SK-N-SH (cell line): ENCODE data around the gene SGSH. TPM values are rescaled to one million over a fixed set of nuclear protein-coding genes. Genes with fewer than 3 reads are reported as not detected.

Experiments
- CTCF ChIA-PET: fragments of 300-600, 350-600 bp; formaldehyde crosslinking; extraction: SDS; loops from one replicate; lab custom pipeline; 2021; lab: Yijun Ruan, JAX
- POLR2A ChIA-PET: fragments of 350-600 bp; sonication (Branson Sonifier 250); formaldehyde crosslinking; extraction: SDS; loops from one replicate; lab custom pipeline; 2020; ENCODE audit warnings: antibody characterized with exemption, inconsistent platforms; lab: Yijun Ruan, JAX
- DNase-seq: peaks from one replicate; pipeline ENCODE4 v3.0.0; 2012
- H2AFZ ChIP-seq: fragments of 200-600 bp; sonication (generic); 2 replicates; pipeline ENCODE4 v1.8.1; 2016; ENCODE audit warnings: antibody characterized with exemption, mild to moderate bottlenecking, low read depth
- H3F3A ChIP-seq: fragments of 200-600 bp; sonication (generic); replicated peaks from 2 replicates; pipeline ENCODE3; 2016; ENCODE audit warnings: antibody characterized with exemption, mild to moderate bottlenecking; ENCODE audit not compliant: insufficient read depth
- H3K27ac ChIP-seq, 2 experiments: fragments of 200-500 bp in 1 of 2; fragments of 200-600 bp in 1 of 2; sonication (Bioruptor generic) in 1 of 2; sonication (generic), shearing (Covaris generic) in 1 of 2; 2 replicates each; pipeline versions ENCODE4 v1.5.1 to v1.6.1; 2014 to 2016; ENCODE audit warnings: low read depth in 2 of 2, inconsistent platforms in 1 of 2, low read length in 1 of 2, mild to moderate bottlenecking in 1 of 2, mixed read lengths in 1 of 2
- H3K27me3 ChIP-seq: fragments of 200-600 bp; sonication (generic), shearing (Covaris generic); 2 replicates; pipeline ENCODE4 v1.6.1; 2016; ENCODE audit warnings: mixed run types; ENCODE audit not compliant: insufficient read depth
- H3K36me3 ChIP-seq, 2 experiments: fragments of 200-500 bp in 1 of 2; fragments of 200-600 bp in 1 of 2; sonication (Bioruptor generic) in 1 of 2; sonication (generic) in 1 of 2; replicated peaks in 1 of 2; 2 replicates each; pipeline versions ENCODE3 to v1.5.1; 2014 to 2016; ENCODE audit warnings: low read length in 1 of 2, mild to moderate bottlenecking in 1 of 2; ENCODE audit not compliant: insufficient read depth in 2 of 2, control insufficient read depth in 1 of 2
- H3K4me1 ChIP-seq, 2 experiments: fragments of 200-500 bp in 1 of 2; fragments of 200-600 bp in 1 of 2; sonication (Bioruptor generic) in 1 of 2; sonication (generic), shearing (Covaris generic) in 1 of 2; 2 replicates each; pipeline versions ENCODE4 v1.5.1 to v1.6.1; 2014 to 2016; ENCODE audit warnings: low read depth in 1 of 2, low read length in 1 of 2, mixed run types in 1 of 2; ENCODE audit not compliant: insufficient read depth in 2 of 2, control insufficient read depth in 1 of 2
- H3K4me2 ChIP-seq: fragments of 200-600 bp; sonication (generic), shearing (Covaris generic); 2 replicates; pipeline ENCODE4 v1.6.1; 2017; ENCODE audit warnings: mixed run types
- H3K4me3 ChIP-seq, 2 experiments: fragments of 200-500 bp in 1 of 2; fragments of 200-600 bp in 1 of 2; sonication (Bioruptor generic) in 1 of 2; sonication (generic), shearing (Covaris generic) in 1 of 2; 2 replicates each; pipeline versions ENCODE4 v1.5.1 to v1.8.1; 2014 to 2016; ENCODE audit warnings: low read depth in 2 of 2, inconsistent platforms in 1 of 2, low read length in 1 of 2, mild to moderate bottlenecking in 1 of 2, mixed read lengths in 1 of 2, moderate library complexity in 1 of 2
- H3K79me2 ChIP-seq: fragments of 200-600 bp; sonication (generic); 2 replicates; pipeline ENCODE4 v1.8.1; 2017; ENCODE audit warnings: mild to moderate bottlenecking; ENCODE audit not compliant: insufficient read depth
- H3K9ac ChIP-seq: fragments of 200-600 bp; sonication (generic); 2 replicates; pipeline ENCODE4 v1.6.1; 2017; ENCODE audit warnings: mixed run types
- H3K9me2 ChIP-seq: fragments of 200-600 bp; sonication (generic); 2 replicates; pipeline ENCODE4 v1.6.1; 2017; ENCODE audit warnings: mixed run types
- H3K9me3 ChIP-seq: fragments of 200-600 bp; sonication (generic); 2 replicates; pipeline ENCODE4 v1.6.1; 2017; ENCODE audit warnings: mixed run types, mild to moderate bottlenecking, moderate library complexity
- H4K20me1 ChIP-seq: fragments of 200-600 bp; sonication (generic); 2 replicates; pipeline ENCODE4 v1.6.1; 2017; ENCODE audit warnings: mild to moderate bottlenecking, mixed run types; ENCODE audit not compliant: insufficient read depth
- CHD2 ChIP-seq: fragments of 150-350 bp; IDR thresholded peaks from 2 replicates; pipeline ENCODE4 v1.6.1; 2018; ENCODE audit warnings: low read length; ENCODE audit not compliant: partially characterized antibody
- MAX ChIP-seq: IDR thresholded peaks from 2 replicates; pipeline ENCODE4 v1.4.0; 2012; ENCODE audit warnings: low read depth
- MXI1 ChIP-seq: IDR thresholded peaks from 2 replicates; pipeline ENCODE4 v1.6.1; 2012; ENCODE audit warnings: mild to moderate bottlenecking, low read depth, low read length, improper control_type of control experiment
- NFIC ChIP-seq: IDR thresholded peaks from 2 replicates; pipeline ENCODE4 v1.4.0; 2012; ENCODE audit warnings: borderline replicate concordance
- PBX3 ChIP-seq: IDR thresholded peaks from 2 replicates; pipeline ENCODE4; 2012
- POLR2AphosphoS5 ChIP-seq: IDR thresholded peaks from 2 replicates; pipeline ENCODE4 v1.6.1; 2012; ENCODE audit warnings: low read depth, low read length
- RAD21 ChIP-seq: IDR thresholded peaks from 2 replicates; pipeline ENCODE4 v1.6.1; 2012; ENCODE audit warnings: mild to moderate bottlenecking, low read length
- RCOR1 ChIP-seq: fragments of 150-350 bp; IDR thresholded peaks from 2 replicates; pipeline ENCODE4 v1.6.1; 2017; ENCODE audit warnings: antibody characterized with exemption, low read length
- RFX5 ChIP-seq: IDR thresholded peaks from 2 replicates; pipeline ENCODE4 v1.6.1; 2012; ENCODE audit warnings: mild to moderate bottlenecking, improper control_type of control experiment, low read length
- SIN3A ChIP-seq: IDR thresholded peaks from 2 replicates; pipeline ENCODE4 v1.6.1; 2012; ENCODE audit warnings: low read depth, mild to moderate bottlenecking, low read length, moderate library complexity, borderline replicate concordance
- SMC3 ChIP-seq: IDR thresholded peaks from 2 replicates; pipeline ENCODE4 v1.6.1; 2012; ENCODE audit warnings: low read depth, low read length, improper control_type of control experiment
- TAF1 ChIP-seq: IDR thresholded peaks from 2 replicates; pipeline ENCODE4 v1.6.1; 2012; ENCODE audit warnings: low read depth, mild to moderate bottlenecking, low read length, moderate library complexity, borderline replicate concordance
- YY1 ChIP-seq: IDR thresholded peaks from 2 replicates; pipeline ENCODE4 v1.4.0; 2012; ENCODE audit warnings: low read depth, mild to moderate bottlenecking
- ZBTB33 ChIP-seq: IDR thresholded peaks from 2 replicates; pipeline ENCODE4 v1.4.0; 2012; ENCODE audit warnings: low read depth, borderline replicate concordance
- WGBS: methylation state at CpG from one replicate; pipeline ENCODE4 v1.1.6; 2017; ENCODE audit warnings: low lambda C conversion rate; 5-methylcytosine and 5-hydroxymethylcytosine counted together
- polyA plus RNA-seq, 3 experiments: library from polyadenylated mRNA; depleted of rRNA; stranded (reverse); fragments of >200 nt; gene quantifications; 2 replicates each; pipeline ENCODE4 v1.2.3, GENCODE V29; 2012

Gene SGSH
- polyA plus RNA-seq, 1 of the 3 experiments (the other 2 are of a cell fraction) = 161 TPM

GRCh38 chr17:80219013-80219762, 945 bp downstream of the SGSH start:
- POLR2A ChIA-PET = interaction anchor here (0.8 to 1.5 kb wide), 5 partner anchors 48 to 118 kb away, joined by 3 to 7 read pairs (median 3); partner anchors contain the start of gene GAA
- Histone ChIP-seq H3K27me3 (no peaks in the 10 kb centered on the region), H3K79me2 (peaks cover 45% of the 10 kb centered on the region; the same call in 1 of the 2 replicates), H3K27ac (peak overlapping the region; percentile 66 to 82), H2AFZ (peak overlapping the region; percentile 87), H3K9me2 (no peaks in the 10 kb centered on the region), H3F3A (peaks cover 9% of the 10 kb centered on the region), H3K9ac (peak overlapping the region; percentile 88), H3K4me2 (peak overlapping the region; percentile 98), H3K4me1 (peaks cover 4 to 24% of the 10 kb centered on the region in 2 experiments; a peak in 1 of 4 replicates), H4K20me1 (peaks cover 19% of the 10 kb centered on the region), H3K36me3 (peaks cover 17 to 21% of the 10 kb centered on the region in 2 experiments), H3K9me3 (no peaks in the 10 kb centered on the region), H3K4me3 (peak overlapping the region; percentile 83 to 98)
- TF ChIP-seq ZBTB33 = no peak
- peak; percentile 70; the same call in 1 of the 2 replicates for TF ChIP-seq POLR2AphosphoS5
- peak; percentile 60 for TF ChIP-seq CHD2
- no peak for TF ChIP-seq YY1
- TF ChIP-seq PBX3 = peak; percentile 87
- TF ChIP-seq RCOR1 = peak; percentile 57; the same call in 1 of the 2 replicates
- TF ChIP-seq RFX5 = no peak
- no peak for TF ChIP-seq SMC3
- TF ChIP-seq NFIC = peak; percentile 99
- TF ChIP-seq MAX = peak; percentile 60; the same call in 1 of the 2 replicates
- TF ChIP-seq MXI1 = peak; percentile 45
- no peak for TF ChIP-seq RAD21
- peak; percentile 37; the same call in 1 of the 2 replicates for TF ChIP-seq TAF1
- TF ChIP-seq SIN3A = peak; percentile 91
- CTCF ChIA-PET = interaction anchor here (0.8 to 2.3 kb wide), 5 partner anchors 14 to 137 kb away, joined by 3 to 7 read pairs (median 4); partner anchors contain the start of gene GAA
- peak; percentile 82 for DNase-seq
- WGBS = 33% methylated on average over 15 of the region's 15 CpGs
